NCI-H446 (cell line): ENCODE results near the gene PALLD.

Experiments
- DNase-seq, 2 experiments: peaks; one replicate each; lab custom pipeline; 2025; lab: John Stamatoyannopoulos, UW

The PALLD gene

DNA sequence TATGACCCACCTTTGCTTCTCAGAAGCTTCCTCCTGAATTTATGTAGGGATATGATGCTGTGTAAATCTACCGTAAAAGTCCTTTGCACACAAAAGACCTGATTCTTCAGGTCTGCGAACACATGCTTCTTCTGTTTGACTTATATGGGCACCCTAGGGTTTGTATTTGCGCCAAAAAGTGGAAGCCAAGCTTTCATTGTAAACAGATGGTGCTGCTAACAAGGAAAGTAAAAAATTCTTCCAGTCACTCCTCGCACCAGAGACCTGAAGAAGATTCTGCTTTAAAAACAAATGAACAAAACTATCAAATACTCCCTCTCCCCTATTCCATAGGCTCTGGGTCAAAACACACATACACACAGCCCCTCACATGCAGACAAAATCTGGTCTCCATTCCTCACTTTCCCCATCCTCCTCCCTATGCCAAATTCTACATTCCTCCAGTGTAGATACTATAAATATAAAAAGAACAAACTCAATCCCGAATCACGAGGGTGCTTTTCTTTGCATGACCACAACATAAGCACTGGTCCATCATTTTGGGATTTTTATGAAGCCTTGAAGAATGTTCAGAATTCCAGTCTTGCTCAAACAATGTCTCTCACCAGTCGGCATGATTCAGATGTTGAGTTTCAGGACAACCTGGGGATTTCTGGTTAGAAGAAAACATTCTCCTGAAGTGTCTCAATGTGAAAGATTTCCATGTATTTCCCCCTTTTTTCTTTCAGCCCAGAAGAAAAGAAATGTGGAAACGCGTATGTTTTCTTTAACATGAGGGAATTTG, 125.1 kb downstream of the PALLD start:
- peak in 1 of 2 experiments; percentile 47 for DNase-seq

GRCh38 chr4:168622600-168622999, 125.7 kb downstream of the PALLD start:
- DNase-seq = no peak

DNA sequence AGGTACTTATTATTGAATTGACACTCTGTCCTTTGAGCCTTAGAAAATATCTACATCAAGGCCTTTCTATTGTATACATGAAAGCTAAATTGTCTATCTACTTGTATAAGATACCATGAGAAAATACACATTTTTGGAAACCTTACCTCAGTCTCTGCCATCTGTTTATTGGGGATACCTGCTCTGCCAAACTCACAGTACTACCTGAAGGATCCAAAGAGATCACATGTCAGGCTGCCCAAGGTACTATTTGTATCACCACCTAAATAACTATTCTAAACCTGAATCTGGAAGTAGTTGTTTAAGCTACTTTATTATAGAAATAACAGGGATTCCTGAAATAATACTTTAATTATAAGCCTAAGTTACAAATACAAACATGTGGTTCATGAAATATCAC, 126.2 kb downstream of the PALLD start:
- no peak for DNase-seq

GRCh38 chr4:168623484-168623883, 126.6 kb downstream of the PALLD start:
- DNase-seq = no peak

DNA sequence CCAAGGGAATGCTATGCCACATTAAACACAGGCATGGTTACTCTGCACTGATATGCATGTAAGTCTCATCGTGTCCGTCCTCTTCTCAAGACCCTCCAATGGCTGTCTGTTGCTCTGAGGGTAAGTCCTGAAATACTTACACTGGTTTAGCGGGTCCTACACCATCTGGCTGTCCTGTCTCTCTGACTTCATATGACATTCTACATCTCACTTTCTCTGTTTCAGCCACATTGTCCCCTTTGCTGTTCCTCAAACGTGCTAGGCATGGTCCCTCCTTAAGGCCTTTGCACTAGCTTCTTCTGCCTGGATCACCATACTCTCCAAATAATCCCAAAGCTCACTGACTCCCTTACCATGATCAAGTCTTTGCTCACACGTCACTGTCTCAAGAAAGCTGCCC, 131.4 kb downstream of the PALLD start:
- no peak for DNase-seq

DNA sequence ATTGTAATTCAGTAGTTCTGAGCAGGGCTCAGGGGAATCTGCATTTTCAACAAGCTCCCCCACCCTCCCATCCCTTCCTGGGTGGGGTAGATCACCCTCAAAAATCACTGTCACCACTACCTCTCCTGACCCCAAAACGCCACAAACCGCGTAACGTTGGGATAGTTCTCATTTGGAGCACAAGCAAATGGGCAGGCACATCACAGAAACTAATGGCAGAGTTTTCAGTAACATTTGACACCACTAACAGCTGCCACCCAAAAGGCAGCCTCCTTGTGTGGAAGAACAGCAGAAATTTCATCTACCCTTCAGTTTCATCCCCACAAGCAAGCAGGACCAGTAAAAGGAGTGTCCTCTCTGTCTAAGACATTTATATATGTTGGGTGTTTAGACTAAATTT, 132.7 kb downstream of the PALLD start:
- DNase-seq = no peak

- DNase-seq = no peak
Measured at GRCh38 chr4:168630445-168631187, 133.8 kb downstream of the PALLD start.

GRCh38 chr4:168631241-168632162, 134.7 kb downstream of the PALLD start:
- DNase-seq = peak; percentile 73 to 77

DNA sequence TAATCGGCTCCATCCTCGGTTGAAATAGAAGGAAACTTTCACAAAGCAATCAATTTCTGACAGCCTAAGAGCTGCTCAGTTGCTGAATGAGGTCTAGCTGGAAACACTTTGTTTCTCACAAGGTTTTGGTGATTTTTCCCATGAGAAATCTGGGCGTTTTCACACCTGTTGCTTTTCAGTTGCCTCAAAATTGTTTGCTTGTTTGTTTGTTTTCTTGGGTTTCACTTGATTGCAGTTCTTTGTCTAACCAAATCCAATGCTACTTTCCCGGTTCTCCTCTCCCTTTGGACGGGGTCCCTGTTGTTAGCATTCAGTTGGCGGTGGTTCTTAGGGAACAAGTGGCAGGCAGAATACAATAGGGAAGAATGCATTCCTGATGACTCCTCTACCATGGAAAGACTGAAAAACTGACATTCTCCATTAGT, 135.5 kb downstream of the PALLD start:
- DNase-seq = peak; percentile 13 to 18

DNA sequence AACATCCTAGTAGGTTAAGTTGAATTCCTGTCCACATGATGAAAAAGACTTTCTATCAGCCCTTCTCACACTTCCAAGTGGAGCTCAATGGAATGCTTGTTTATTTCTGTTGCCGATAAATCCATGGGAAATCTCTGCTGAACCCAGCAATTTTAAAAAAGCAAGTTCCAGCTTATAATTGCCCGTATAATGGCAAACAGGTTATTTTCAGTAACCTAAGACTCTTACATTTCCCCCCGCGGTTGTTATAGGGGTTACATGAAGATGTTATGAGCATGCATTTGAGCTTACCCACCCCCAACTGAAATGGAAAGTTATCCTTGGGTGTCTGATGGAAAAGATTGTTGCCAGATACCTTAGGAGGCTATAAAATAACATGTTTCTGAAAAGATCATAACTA, 136.2 kb downstream of the PALLD start:
- DNase-seq = no peak

- no peak for DNase-seq
Measured at GRCh38 chr4:168633496-168633895, 136.6 kb downstream of the PALLD start.

DNA sequence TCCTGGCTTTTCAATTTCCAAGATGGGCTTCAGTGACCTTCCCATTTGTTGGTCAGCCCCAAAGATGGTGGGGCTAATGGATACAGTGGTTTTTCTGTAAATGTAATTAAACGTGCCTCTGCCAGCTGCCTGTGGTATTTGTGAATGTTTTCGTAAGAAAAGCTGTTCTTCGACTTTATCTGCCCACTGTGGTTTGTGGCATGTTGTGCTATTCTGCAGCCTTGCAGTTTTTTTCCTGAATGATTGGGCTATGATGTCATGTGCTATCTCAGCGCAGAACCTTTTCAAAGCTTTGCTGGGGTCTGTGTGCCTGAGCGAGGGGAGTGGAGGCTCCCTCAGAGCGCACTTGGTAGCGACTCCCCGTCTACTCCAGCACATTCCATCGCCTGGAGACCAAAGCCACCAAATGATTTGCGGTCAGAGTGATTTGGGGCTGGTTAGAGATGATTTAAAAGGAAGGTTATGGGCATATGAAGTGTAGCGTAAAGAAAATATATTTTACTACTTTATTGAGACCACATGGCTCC, 137.5 kb downstream of the PALLD start:
- no peak for DNase-seq

GRCh38 chr4:168636040-168636439, 139.2 kb downstream of the PALLD start:
- no peak for DNase-seq

- no peak for DNase-seq
Measured at GRCh38 chr4:168636506-168637196, 139.8 kb downstream of the PALLD start.

GRCh38 chr4:168637872-168638756, 141.3 kb downstream of the PALLD start:
- no peak for DNase-seq

DNA sequence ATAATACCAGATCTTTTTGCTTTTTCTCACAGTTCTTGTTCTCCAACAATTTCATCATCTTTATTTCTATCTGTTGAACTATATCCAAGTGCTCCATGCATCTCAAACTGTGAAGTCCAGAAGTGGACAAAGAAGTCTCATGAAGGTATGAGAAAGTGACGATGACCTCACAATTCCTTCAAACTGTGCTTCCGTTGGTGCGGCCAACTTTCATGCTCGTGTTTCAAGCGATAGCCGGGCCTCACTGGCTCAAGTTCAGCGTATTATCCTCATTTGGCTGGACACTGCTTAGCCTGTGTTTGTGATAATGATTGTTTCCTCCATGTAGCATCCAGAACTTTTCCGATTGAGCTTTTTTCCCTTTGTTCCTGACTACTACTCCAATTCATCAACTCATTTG, 143.1 kb downstream of the PALLD start:
- DNase-seq = no peak

- DNase-seq = no peak
Measured at GRCh38 chr4:168641811-168642140, 144.9 kb downstream of the PALLD start.

DNA sequence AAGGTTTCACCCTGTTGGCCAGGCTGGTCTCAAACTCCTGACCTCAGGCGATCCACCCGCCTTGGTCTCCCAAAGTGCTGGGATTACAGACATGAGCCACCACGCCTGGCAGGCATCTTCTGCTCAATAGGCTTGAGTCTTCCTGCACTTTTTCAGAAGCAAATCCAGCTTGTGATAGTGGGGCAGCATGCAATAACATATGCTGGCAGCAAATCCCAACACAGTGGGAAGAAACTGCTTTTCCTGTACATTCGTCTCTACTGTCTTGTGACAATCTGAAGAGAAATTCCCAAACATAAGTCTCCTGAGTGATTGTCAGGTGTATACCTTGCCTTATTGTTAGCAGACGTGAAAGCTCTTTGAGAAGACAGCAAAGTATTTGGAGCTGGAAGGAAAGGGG, 145.7 kb downstream of the PALLD start:
- DNase-seq = no peak

DNA sequence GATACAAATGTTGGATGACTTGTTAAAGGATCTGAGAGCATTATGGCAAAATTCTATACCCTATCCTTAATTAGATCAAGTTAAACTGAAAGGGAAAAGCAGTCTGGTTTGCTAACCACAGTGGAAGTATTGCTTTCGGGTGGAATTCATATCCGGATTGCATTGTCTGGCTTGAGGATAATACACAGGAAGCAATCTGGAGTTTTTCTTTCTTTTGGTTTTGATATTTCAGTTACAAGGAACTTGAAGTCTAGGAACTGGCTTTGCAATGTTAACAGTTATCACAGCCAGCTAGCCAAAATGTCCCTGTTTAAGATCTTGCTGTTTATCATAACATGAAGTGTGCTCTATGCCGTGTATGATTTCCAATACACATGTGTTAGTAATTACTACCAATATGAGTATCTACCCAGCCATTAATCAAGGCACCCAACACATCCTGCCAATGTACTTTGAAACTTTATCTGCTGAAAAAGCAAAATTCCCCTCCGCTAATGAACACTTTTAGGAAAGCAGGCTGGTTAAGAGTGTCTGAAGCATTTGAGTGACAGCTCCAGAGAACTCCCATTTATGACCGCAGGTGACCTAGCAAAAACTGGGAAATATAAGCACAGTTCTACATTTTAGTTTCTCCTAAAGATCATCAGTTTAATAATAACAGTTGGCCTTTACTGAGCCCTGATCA, 146.4 kb downstream of the PALLD start:
- no peak for DNase-seq

DNA sequence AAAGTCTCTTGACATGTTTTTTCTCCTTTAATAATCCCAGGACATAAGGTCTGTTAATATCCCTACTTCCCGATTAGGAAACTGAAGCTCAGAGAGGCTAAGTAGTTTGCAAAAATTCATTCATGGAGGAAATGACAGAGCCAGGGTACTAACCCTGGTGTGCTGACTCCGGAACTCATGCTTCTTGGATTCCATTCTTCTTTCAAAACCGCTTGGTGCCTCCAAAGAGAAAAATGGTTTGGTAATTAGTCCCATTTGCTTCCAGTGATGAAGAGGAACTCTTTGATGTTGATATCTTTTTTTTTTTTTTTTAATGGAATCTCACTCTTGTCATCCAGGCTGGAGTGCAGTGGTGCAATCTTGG, 146.9 kb downstream of the PALLD start:
- no peak for DNase-seq
